ENCODE measurements around the gene CLASP1.

The CLASP1 gene

DNA sequence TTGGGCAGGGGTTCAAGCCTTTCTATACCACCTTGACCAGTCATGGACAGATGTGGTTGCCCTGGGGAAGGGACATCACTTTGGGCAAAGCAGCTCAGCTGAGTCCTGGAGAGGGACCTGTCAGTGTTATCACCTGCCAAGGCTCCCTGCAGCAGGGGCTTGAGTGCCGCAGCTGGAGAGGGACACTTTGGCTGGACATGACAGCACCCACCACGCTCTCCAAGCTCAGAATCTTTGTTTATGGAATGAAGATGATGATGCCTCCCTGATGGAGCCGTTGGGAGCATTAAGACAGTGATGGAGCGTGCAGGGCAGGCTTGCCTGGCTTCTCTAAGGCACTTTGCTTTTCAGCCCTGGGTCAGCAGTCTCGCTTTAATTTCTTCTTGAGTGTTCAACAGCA, 360.0 kb downstream of the CLASP1 start:
- H3K4me3 ChIP-seq (ENCODE audit: low read depth, low read length): no peak overlapping the region
- ChIA-PET CTCF (interaction anchor here (1.7 kb wide), 1 partner anchor 8 kb away, joined by 6 read pairs; no protein-coding TSS in a partner anchor), POLR2A (no interaction called here)
- DNase-seq (ENCODE audit: low read depth, low spot score): no peak
- TF ChIP-seq, protein P1, sequence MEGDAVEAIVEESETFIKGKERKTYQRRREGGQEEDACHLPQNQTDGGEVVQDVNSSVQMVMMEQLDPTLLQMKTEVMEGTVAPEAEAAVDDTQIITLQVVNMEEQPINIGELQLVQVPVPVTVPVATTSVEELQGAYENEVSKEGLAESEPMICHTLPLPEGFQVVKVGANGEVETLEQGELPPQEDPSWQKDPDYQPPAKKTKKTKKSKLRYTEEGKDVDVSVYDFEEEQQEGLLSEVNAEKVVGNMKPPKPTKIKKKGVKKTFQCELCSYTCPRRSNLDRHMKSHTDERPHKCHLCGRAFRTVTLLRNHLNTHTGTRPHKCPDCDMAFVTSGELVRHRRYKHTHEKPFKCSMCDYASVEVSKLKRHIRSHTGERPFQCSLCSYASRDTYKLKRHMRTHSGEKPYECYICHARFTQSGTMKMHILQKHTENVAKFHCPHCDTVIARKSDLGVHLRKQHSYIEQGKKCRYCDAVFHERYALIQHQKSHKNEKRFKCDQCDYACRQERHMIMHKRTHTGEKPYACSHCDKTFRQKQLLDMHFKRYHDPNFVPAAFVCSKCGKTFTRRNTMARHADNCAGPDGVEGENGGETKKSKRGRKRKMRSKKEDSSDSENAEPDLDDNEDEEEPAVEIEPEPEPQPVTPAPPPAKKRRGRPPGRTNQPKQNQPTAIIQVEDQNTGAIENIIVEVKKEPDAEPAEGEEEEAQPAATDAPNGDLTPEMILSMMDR (IDR thresholded peaks at IDR 0.05; ENCODE audit: insufficient read depth, low read length, missing control alignments): no peak

DNA sequence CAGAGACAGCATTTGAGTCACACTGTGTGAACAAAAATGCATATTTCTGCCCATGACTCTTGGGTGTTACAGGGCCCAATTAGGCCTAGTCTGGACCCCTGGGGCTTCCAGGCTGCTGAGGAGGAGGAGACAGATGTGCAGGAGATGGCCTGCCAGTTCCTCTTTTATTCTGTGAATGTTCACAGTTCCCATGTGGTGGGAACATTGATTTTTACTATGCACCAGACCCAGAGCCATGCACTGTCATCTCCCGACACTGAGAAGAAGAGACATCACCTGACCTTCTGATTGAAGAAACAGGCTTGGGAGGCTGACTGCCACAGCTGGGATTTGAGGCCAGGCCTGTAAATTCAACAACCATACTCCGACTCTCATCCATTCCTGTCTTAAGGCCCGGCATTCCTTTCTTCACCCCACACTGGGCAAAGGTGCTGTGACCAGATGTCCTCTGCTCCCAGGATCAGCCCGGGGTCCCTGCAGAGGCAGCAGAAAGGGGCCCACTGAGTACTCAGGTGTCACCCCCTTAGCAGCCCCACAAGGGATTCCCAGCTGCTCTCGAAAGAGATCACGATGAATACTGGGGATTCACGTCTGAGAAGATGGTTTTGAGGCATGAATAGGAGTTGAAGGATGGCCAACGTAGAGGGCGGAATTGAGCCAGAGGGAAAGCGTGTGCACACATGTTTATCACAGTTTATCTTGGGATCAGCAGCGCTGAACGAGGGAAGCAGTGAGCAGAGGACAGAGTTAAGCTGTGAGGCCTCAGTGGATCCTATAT, 360.6 kb downstream of the CLASP1 start:
- no peak for DNase-seq (ENCODE audit: low read depth, low spot score)
- H3K4me3 ChIP-seq (ENCODE audit: low read depth, low read length): no peak overlapping the region
- CTCF ChIA-PET: interaction anchor here (1.7 kb wide), 1 partner anchor 9 kb away, joined by 6 read pairs; no protein-coding TSS in a partner anchor
- TF ChIP-seq, protein P1 (IDR thresholded peaks at IDR 0.05; ENCODE audit: insufficient read depth, low read length, missing control alignments): no peak
- POLR2A ChIA-PET: no interaction called here

DNA sequence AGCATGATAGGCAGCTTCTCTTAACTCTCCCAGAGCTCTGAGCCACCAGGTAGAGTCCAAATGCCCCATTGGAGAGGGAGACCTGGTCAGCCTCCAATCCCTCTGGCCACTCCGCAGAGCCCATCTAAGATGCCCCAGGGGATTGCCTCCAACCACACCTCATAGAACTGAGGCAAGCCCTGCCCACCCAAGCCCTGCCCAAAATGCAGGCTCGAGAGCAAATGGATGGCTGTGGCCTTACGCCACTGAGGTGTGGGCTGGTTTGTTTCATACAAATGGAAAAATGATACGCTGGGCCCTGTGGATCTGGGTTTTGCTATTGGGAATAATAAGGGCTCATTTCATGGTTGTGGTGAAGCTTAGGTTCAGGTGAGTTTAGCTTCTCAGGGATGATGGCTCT, 361.3 kb downstream of the CLASP1 start:
- CTCF ChIA-PET: interaction anchor here (1.7 kb wide), 1 partner anchor 10 kb away, joined by 6 read pairs; no protein-coding TSS in a partner anchor
- POLR2A ChIA-PET: no interaction called here
- DNase-seq (ENCODE audit: low read depth, low spot score): no peak
- TF ChIP-seq, protein P1 (IDR thresholded peaks at IDR 0.05; ENCODE audit: insufficient read depth, low read length, missing control alignments): no peak
- no peak overlapping the region for H3K4me3 ChIP-seq (ENCODE audit: low read depth, low read length)
